T-cell (primary cell): Measurements from ENCODE around the gene PLS3. TPM values are rescaled to one million over a fixed set of nuclear protein-coding genes. Genes with fewer than 3 reads are reported as not detected.

Experiments
- ATAC-seq, 4 experiments: fragments of 200-7000 bp in 3 of 4; fragments of 150-1000 bp in 1 of 4; cut with Tn5 transposase; replicated peaks in 1 of 4; 1 replicate in 3 of 4; 2 replicates in 1 of 4; pipeline ENCODE4 v1.10.0; 2021; ENCODE audit warnings: moderate library complexity in 3 of 4, mild to moderate bottlenecking in 2 of 4, moderate number of reproducible peaks in 1 of 4
- CTCF ChIA-PET, 2 donors: fragments of 300-600 bp; sonication (Branson Sonifier 250); formaldehyde crosslinking; loops; one replicate each; lab custom pipeline; 2022; ENCODE audit warnings: antibody characterized with exemption in 2 of 2; lab: Charles Lee
- POLR2A ChIA-PET, 2 donors: fragments of 300-600 bp; sonication (Branson Sonifier 250); formaldehyde crosslinking; loops; one replicate each; lab custom pipeline; 2022; ENCODE audit warnings: antibody characterized with exemption in 2 of 2; lab: Charles Lee
- DNase-seq, 35 experiments: peaks; one replicate each; pipeline versions ENCODE4 v3.0.0 to v3.0.0-alpha.2; 2013 to 2023
- H3K27ac ChIP-seq: one replicate; pipeline ENCODE4 v1.5.1; 2013; ENCODE audit warnings: low read length
- H3K27me3 ChIP-seq, 2 experiments: replicated peaks in 1 of 2; 1 replicate in 1 of 2; 2 replicates in 1 of 2; pipeline versions ENCODE4 v1.6.1 to v1.7.0; 2013; ENCODE audit warnings: low read length in 1 of 2, mixed read lengths in 1 of 2; ENCODE audit not compliant: control insufficient read depth in 2 of 2, insufficient read depth in 2 of 2; ENCODE audit errors: extremely low read depth in 1 of 2
- H3K36me3 ChIP-seq, 2 donors: 1 replicate in 1 of 2; 2 replicates in 1 of 2; pipeline versions ENCODE4 v1.6.1 to v1.7.0; 2013; ENCODE audit warnings: low read length in 1 of 2; ENCODE audit not compliant: control insufficient read depth in 2 of 2, insufficient read depth in 1 of 2; ENCODE audit errors: extremely low read depth in 1 of 2
- H3K4me1 ChIP-seq, 2 experiments: 1 replicate in 1 of 2; 2 replicates in 1 of 2; pipeline versions ENCODE4 v1.6.1 to v1.7.0; 2013; ENCODE audit warnings: low read length in 2 of 2, mixed read lengths in 1 of 2; ENCODE audit not compliant: insufficient read depth in 2 of 2, control insufficient read depth in 1 of 2; ENCODE audit errors: extremely low read depth in 1 of 2
- H3K4me3 ChIP-seq, 2 donors: 1 replicate in 1 of 2; 2 replicates in 1 of 2; pipeline versions ENCODE4 v1.5.1 to v1.7.0; 2013; ENCODE audit warnings: mild to moderate bottlenecking in 2 of 2, low read length in 1 of 2, moderate library complexity in 1 of 2; ENCODE audit not compliant: control insufficient read depth in 1 of 2; ENCODE audit errors: extremely low read depth in 1 of 2
- H3K9me3 ChIP-seq: 2 replicates; pipeline ENCODE4 v1.7.0; 2013
- H3K27ac Mint-ChIP-seq, 2 donors: one replicate each; pipeline ENCODE4 v1.8.0; 2020 to 2021; ENCODE audit warnings: mild to moderate bottlenecking in 2 of 2, mixed read lengths in 2 of 2
- H3K27me3 Mint-ChIP-seq, 2 donors: one replicate each; pipeline ENCODE4 v1.8.0; 2021 to 2022; ENCODE audit warnings: mixed read lengths in 2 of 2
- H3K36me3 Mint-ChIP-seq: one replicate; pipeline ENCODE4 v1.8.0; 2021; ENCODE audit warnings: mixed read lengths
- H3K4me1 Mint-ChIP-seq, 3 donors: one replicate each; pipeline ENCODE4 v1.8.0; 2020 to 2022; ENCODE audit warnings: mixed read lengths in 3 of 3, mild to moderate bottlenecking in 1 of 3
- H3K4me3 Mint-ChIP-seq, 3 donors: one replicate each; pipeline ENCODE4 v1.8.0; 2020 to 2022; ENCODE audit warnings: mild to moderate bottlenecking in 3 of 3, mixed read lengths in 3 of 3, moderate library complexity in 3 of 3
- H3K9me3 Mint-ChIP-seq, 3 donors: one replicate each; pipeline ENCODE4 v1.8.0; 2020 to 2022; ENCODE audit warnings: mixed read lengths in 3 of 3
- WGBS: methylation state at CpG from one replicate; pipeline ENCODE4 v1.1.5; 2013; ENCODE audit warnings: missing lambda C conversion rate; ENCODE audit not compliant: insufficient coverage; 5-methylcytosine and 5-hydroxymethylcytosine counted together
- total RNA-seq, 35 experiments: library from RNA in 6 of 35; stranded (reverse) in 6 of 35; fragments of 120-200 nt in 1 of 35; gene quantifications; one replicate each; pipeline versions ENCODE4 v1.2.1 to v1.2.4 and lab custom pipeline; 2013 to 2026

The PLS3 gene
- total RNA-seq, 5 donors from 2014 or later (not counting 1 experiment from before 2014, with no cell fraction given): 0.30 to 1.3 (median 0.73) TPM

DNA sequence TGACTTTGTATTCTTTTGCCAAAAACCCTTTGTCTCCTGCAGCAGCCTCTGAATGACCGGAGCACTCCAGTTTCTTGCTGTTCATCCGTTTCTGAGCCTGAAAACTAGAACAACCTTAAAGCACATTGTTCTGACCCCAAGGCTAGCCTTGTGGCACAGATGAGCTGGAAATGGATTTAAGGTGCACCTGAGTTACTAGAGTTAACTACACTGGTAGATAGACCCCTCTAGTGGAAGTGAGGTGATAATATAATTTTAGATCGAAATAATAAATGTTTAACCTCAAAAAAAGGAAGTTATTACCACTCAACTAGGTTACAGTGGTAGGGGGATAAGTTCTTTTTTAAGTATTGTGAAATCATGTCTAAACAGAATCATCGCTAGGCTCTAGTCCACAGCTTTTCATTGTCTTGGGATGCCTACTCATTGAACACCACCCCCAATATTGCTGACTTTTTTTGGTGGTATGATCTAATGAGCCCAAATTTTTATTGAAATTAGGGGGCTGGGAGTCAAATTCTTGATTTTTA lies 2.7 kb downstream of the PLS3 start:
- Mint-ChIP-seq H3K36me3 (no peaks in the 10 kb centered on the region), H3K27me3 (peaks cover 6 to 46% of the 10 kb centered on the region in 2 donors), H3K4me1 (peaks cover 0 to 3% (median 0%) of the 10 kb centered on the region in 3 donors), H3K9me3 (no peaks in the 10 kb centered on the region), H3K4me3 (no peak overlapping the region), H3K27ac (no peak overlapping the region)
- Histone ChIP-seq H3K36me3 (no peaks in the 10 kb centered on the region), H3K9me3 (no peaks in the 10 kb centered on the region), H3K27ac (no peak overlapping the region), H3K27me3 (peaks cover 3 to 19% of the 10 kb centered on the region in 2 experiments), H3K4me3 (no peak overlapping the region), H3K4me1 (peaks cover 0 to 6% of the 10 kb centered on the region in 2 experiments)
- CTCF ChIA-PET: interaction anchor here in 1 of 2 donors (0.6 kb wide), 1 partner anchor 15 kb away, joined by 4 read pairs; no protein-coding TSS in a partner anchor
- no CpG with 5 or more reads among the region's 4 CpGs for WGBS
- DNase-seq (no peak), ATAC-seq (no peak)
- POLR2A ChIA-PET: no interaction called here

DNA sequence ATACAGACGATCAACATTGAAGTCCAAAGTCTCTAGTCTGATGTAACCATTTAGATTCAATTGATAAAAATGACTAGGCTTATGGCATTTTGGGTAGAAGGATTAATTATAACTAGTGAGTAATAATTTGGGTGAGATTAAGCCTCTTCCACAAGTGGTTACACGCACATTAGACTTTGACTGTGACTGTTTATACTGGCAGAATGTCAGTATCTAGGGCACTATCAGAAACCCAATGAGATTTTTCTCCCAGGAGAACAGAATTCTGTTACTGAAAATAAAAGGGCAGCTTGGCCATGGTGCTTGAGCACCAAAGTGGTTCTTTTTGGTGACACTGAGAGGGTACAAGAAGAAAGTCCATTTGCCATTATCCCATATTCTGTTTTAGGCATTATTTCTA lies 3.3 kb downstream of the PLS3 start:
- Mint-ChIP-seq H3K27me3 (peaks cover 6 to 43% of the 10 kb centered on the region in 2 donors), H3K4me3 (no peak overlapping the region), H3K4me1 (peaks cover 0 to 3% (median 0%) of the 10 kb centered on the region in 3 donors), H3K27ac (no peak overlapping the region), H3K36me3 (no peaks in the 10 kb centered on the region), H3K9me3 (no peaks in the 10 kb centered on the region)
- Histone ChIP-seq H3K9me3 (no peaks in the 10 kb centered on the region), H3K4me1 (peaks cover 0 to 6% of the 10 kb centered on the region in 2 experiments), H3K27ac (no peak overlapping the region), H3K36me3 (no peaks in the 10 kb centered on the region), H3K27me3 (peaks cover 3 to 19% of the 10 kb centered on the region in 2 experiments), H3K4me3 (no peak overlapping the region)
- no peak for DNase-seq
- ChIA-PET POLR2A (no interaction called here), CTCF (no interaction called here)
- no peak for ATAC-seq
- no CpG with 5 or more reads among the region's 2 CpGs for WGBS

DNA sequence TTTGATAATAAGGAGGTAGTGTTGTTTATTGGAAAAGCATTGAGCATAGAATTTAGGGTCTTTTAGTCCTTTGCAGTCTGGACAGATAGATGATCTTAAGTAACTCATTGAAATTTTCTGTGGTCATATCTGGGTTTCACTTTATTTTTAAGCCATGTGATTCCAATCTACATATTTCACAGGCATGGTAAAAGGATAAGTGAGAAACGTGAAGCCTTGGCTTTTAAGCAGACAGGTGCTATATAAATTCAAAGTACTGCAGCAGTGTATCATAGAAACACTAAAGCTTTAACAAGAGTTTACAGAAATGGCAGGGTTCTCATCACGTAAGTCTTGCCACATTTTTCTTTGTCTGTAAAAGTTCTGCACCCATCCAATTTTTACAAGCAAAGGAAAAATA lies 4.9 kb downstream of the PLS3 start:
- Histone ChIP-seq H3K4me1 (peaks cover 0 to 6% of the 10 kb centered on the region in 2 experiments), H3K9me3 (no peaks in the 10 kb centered on the region), H3K4me3 (no peak overlapping the region), H3K27ac (no peak overlapping the region), H3K27me3 (peaks cover 3 to 16% of the 10 kb centered on the region in 2 experiments), H3K36me3 (no peaks in the 10 kb centered on the region)
- Mint-ChIP-seq H3K27me3 (peaks cover 4 to 36% of the 10 kb centered on the region in 2 donors), H3K27ac (no peak overlapping the region), H3K4me3 (no peak overlapping the region), H3K9me3 (no peaks in the 10 kb centered on the region), H3K36me3 (no peaks in the 10 kb centered on the region), H3K4me1 (peaks cover 0 to 3% (median 0%) of the 10 kb centered on the region in 3 donors)
- DNase-seq: no peak
- WGBS: no CpG with 5 or more reads among the region's 2 CpGs
- ATAC-seq: no peak
- CTCF ChIA-PET: interaction anchor here in 1 of 2 donors (0.6 kb wide), 1 partner anchor 100 kb away, joined by 4 read pairs; no protein-coding TSS in a partner anchor
- POLR2A ChIA-PET: no interaction called here

DNA sequence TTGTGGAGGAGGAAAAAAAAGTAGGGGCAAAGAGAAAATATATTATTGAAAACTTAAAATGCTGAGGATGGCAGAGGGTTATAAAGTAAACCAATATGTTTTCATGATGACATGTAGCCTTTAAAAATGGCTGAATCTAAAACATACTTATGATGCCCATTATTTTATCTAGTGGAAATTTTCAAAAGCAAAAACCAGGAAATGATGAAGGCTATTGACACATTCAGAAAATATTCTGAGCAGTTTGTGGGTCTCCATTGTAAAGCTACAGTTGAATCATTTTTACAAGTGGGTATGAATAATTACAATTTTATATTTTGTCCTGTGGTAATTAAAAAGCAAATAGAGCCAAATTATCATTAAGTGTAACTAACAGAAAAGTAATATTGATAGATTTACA lies 10.7 kb downstream of the PLS3 start:
- CTCF ChIA-PET: no interaction called here
- Mint-ChIP-seq H3K9me3 (no peaks in the 10 kb centered on the region), H3K27ac (no peak overlapping the region), H3K4me1 (no peaks in the 10 kb centered on the region), H3K27me3 (peaks cover 0 to 15% of the 10 kb centered on the region in 2 donors), H3K4me3 (no peak overlapping the region), H3K36me3 (no peaks in the 10 kb centered on the region)
- DNase-seq (no peak), ATAC-seq (no peak)
- Histone ChIP-seq H3K27ac (no peak overlapping the region), H3K9me3 (no peaks in the 10 kb centered on the region), H3K4me3 (no peak overlapping the region), H3K27me3 (no peaks in the 10 kb centered on the region), H3K4me1 (no peaks in the 10 kb centered on the region), H3K36me3 (no peaks in the 10 kb centered on the region)
- POLR2A ChIA-PET: no interaction called here

DNA sequence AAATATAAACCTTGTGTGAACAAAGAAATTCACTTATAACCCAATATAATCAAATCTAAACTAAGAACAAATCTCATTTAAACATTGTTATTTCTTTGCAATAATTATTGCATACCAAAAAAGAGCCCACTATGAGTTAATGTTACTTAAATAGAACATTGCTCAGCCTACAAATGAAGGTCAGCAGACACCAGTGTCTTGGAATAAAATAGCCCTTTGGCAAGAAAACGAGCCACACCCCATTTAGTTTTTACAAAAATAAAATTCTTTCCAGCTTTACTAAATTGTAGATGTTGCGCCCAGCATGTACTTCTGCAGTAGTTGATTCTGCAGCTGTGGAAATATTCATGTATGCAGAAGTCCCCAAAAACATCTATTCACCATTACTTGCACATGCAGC lies 12.2 kb downstream of the PLS3 start:
- ChIA-PET CTCF (no interaction called here), POLR2A (no interaction called here)
- DNase-seq: no peak
- Mint-ChIP-seq H3K27me3 (peaks cover 0 to 10% of the 10 kb centered on the region in 2 donors), H3K36me3 (no peaks in the 10 kb centered on the region), H3K9me3 (no peaks in the 10 kb centered on the region), H3K4me1 (no peaks in the 10 kb centered on the region), H3K27ac (no peak overlapping the region), H3K4me3 (no peak overlapping the region)
- no CpG with 5 or more reads among the region's 2 CpGs for WGBS
- ATAC-seq: no peak
- Histone ChIP-seq H3K27me3 (no peaks in the 10 kb centered on the region), H3K27ac (no peak overlapping the region), H3K9me3 (no peaks in the 10 kb centered on the region), H3K4me1 (no peaks in the 10 kb centered on the region), H3K4me3 (no peak overlapping the region), H3K36me3 (no peaks in the 10 kb centered on the region)

DNA sequence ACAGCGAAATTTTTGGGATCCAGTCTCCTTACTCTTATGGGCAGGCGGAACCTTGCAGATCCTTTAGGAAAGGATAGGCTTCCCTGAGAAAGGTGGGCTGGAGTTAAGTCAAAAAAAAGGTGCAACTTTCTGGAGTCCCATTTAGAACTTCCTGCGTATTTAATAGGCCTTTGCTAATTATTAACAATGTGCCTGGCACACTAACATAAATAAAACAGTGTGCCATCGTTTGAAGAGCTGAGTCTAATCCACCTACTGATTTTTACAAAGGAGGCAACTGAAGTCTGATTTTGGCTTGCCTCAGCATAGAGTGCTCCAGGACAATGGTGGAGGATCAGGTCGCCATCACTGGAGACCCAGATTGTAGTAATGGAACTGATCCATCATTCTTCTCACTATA lies 15.7 kb downstream of the PLS3 start:
- Histone ChIP-seq H3K27me3 (no peaks in the 10 kb centered on the region), H3K4me3 (no peak overlapping the region), H3K36me3 (no peaks in the 10 kb centered on the region), H3K27ac (no peak overlapping the region), H3K9me3 (no peaks in the 10 kb centered on the region), H3K4me1 (no peaks in the 10 kb centered on the region)
- Mint-ChIP-seq H3K36me3 (no peaks in the 10 kb centered on the region), H3K27ac (no peak overlapping the region), H3K4me3 (no peak overlapping the region), H3K27me3 (no peaks in the 10 kb centered on the region), H3K9me3 (no peaks in the 10 kb centered on the region), H3K4me1 (no peaks in the 10 kb centered on the region)
- WGBS: no CpG with 5 or more reads among the region's 5 CpGs
- ChIA-PET CTCF (no interaction called here), POLR2A (no interaction called here)
- ATAC-seq: no peak
- DNase-seq: no peak

DNA sequence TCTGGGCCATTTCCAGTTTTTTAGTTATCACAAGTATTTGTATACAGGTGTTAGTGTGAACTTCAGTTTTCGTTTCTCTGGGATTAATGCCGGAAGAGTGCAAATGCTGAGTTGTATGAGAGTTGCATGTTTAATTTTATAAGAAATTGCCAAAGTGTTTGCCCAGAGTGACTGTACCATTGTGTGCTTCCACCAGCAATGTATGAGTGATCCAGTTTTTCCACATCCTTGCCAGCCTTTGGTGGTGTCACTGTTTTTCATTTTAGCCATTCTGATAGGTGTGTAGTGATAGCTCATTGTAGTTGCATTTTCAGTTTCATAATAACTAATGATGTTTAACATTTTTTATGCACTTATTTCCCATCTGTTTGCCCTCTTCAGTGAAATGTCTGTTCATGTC lies 18.4 kb downstream of the PLS3 start:
- no peaks in the 10 kb centered on the region for H3K27me3 ChIP-seq

More for the DNA sequence above, 18.4 kb downstream of the PLS3 start:
- no peaks in the 10 kb centered on the region for H3K9me3 ChIP-seq
- H3K9me3 Mint-ChIP-seq: no peaks in the 10 kb centered on the region
- CTCF ChIA-PET: no interaction called here
- no peak overlapping the region for H3K4me3 ChIP-seq
- 60% methylated on average over 1 of the region's 2 CpGs for WGBS
- no peak overlapping the region for H3K4me3 Mint-ChIP-seq
- no peak for DNase-seq
- POLR2A ChIA-PET: no interaction called here
- H3K27ac ChIP-seq: no peak overlapping the region
- H3K36me3 Mint-ChIP-seq: no peaks in the 10 kb centered on the region
- no peak overlapping the region for H3K27ac Mint-ChIP-seq
- H3K4me1 Mint-ChIP-seq: no peaks in the 10 kb centered on the region
- H3K36me3 ChIP-seq: no peaks in the 10 kb centered on the region
- H3K27me3 Mint-ChIP-seq: peaks cover 0 to 5% of the 10 kb centered on the region in 2 donors
- no peaks in the 10 kb centered on the region for H3K4me1 ChIP-seq
- ATAC-seq: no peak
